ENCODE results near the gene SRRD. TPM values are rescaled to one million over a fixed set of nuclear protein-coding genes. Genes with fewer than 3 reads are reported as not detected.

Gene SRRD
- total RNA-seq, 1 donor from 2014 or later = 20.1 TPM

- no peak for DNase-seq
- Mint-ChIP-seq H3K4me1 (ENCODE audit: low read depth, unreplicated experiment) (peaks cover 21% of the 10 kb centered on the region), H3K27me3 (ENCODE audit: unreplicated experiment) (peaks cover 5% of the 10 kb centered on the region), H3K27ac (ENCODE audit: unreplicated experiment) (no peak overlapping the region), H3K36me3 (ENCODE audit: unreplicated experiment) (no peaks in the 10 kb centered on the region), H3K4me3 (ENCODE audit: unreplicated experiment) (no peak overlapping the region), H3K9me3 (ENCODE audit: unreplicated experiment) (peaks cover 6% of the 10 kb centered on the region)
- no peak for TF ChIP-seq CTCF (IDR thresholded peaks at IDR 0.05; ENCODE audit: partially characterized antibody, unreplicated experiment)
Observed at GRCh38 chr22:26439559-26439958, 44.1 kb upstream of the SRRD start.

- Mint-ChIP-seq H3K4me3 (ENCODE audit: unreplicated experiment) (no peak overlapping the region), H3K27me3 (ENCODE audit: unreplicated experiment) (peaks cover 11% of the 10 kb centered on the region), H3K4me1 (ENCODE audit: low read depth, unreplicated experiment) (peaks cover 35% of the 10 kb centered on the region), H3K27ac (ENCODE audit: unreplicated experiment) (no peak overlapping the region), H3K9me3 (ENCODE audit: unreplicated experiment) (no peaks in the 10 kb centered on the region), H3K36me3 (ENCODE audit: unreplicated experiment) (no peaks in the 10 kb centered on the region)
- no peak for TF ChIP-seq CTCF (IDR thresholded peaks at IDR 0.05; ENCODE audit: partially characterized antibody, unreplicated experiment)
- no peak for DNase-seq
Observed at GRCh38 chr22:26442086-26442756, 41.5 kb upstream of the SRRD start.

- DNase-seq = no peak
- TF ChIP-seq CTCF (IDR thresholded peaks at IDR 0.05; ENCODE audit: partially characterized antibody, unreplicated experiment) = no peak
- Mint-ChIP-seq H3K4me1 (ENCODE audit: low read depth, unreplicated experiment) (peaks cover 44% of the 10 kb centered on the region), H3K9me3 (ENCODE audit: unreplicated experiment) (peaks cover 5% of the 10 kb centered on the region), H3K27me3 (ENCODE audit: unreplicated experiment) (peaks cover 13% of the 10 kb centered on the region), H3K36me3 (ENCODE audit: unreplicated experiment) (no peaks in the 10 kb centered on the region), H3K4me3 (ENCODE audit: unreplicated experiment) (peak overlapping the region; percentile 33), H3K27ac (ENCODE audit: unreplicated experiment) (peak overlapping the region; percentile 0)
Observed at GRCh38 chr22:26443901-26444690, 39.6 kb upstream of the SRRD start.

GRCh38 chr22:26444777-26445176 is 38.9 kb upstream of the SRRD start:
- H3K27ac Mint-ChIP-seq (ENCODE audit: unreplicated experiment) = no peak overlapping the region
- H3K9me3 Mint-ChIP-seq (ENCODE audit: unreplicated experiment) = peaks cover 5% of the 10 kb centered on the region
- peak overlapping the region; percentile 56 for H3K4me3 Mint-ChIP-seq (ENCODE audit: unreplicated experiment)
- no peaks in the 10 kb centered on the region for H3K36me3 Mint-ChIP-seq (ENCODE audit: unreplicated experiment)
- peaks cover 44% of the 10 kb centered on the region for H3K4me1 Mint-ChIP-seq (ENCODE audit: low read depth, unreplicated experiment)
- peaks cover 13% of the 10 kb centered on the region for H3K27me3 Mint-ChIP-seq (ENCODE audit: unreplicated experiment)
- DNase-seq = no peak
- TF ChIP-seq CTCF (IDR thresholded peaks at IDR 0.05; ENCODE audit: partially characterized antibody, unreplicated experiment) = no peak
